Caco-2 (cell line): Measurements from ENCODE around the gene ZNF800. TPM values are rescaled to one million over a fixed set of nuclear protein-coding genes. Genes with fewer than 3 reads are reported as not detected.

Source experiments
- BruUV-seq: library from RNA; stranded (reverse); fragments of 400-500 nt; replicated peaks from 2 replicates; lab custom pipeline; 2021; lab: Mats Ljungman, UMichigan
- CTCF ChIA-PET: fragments of 300-600 bp; sonication (Branson Sonifier 250); formaldehyde crosslinking; loops from one replicate; lab custom pipeline; 2022; ENCODE audit warnings: antibody characterized with exemption; lab: Charles Lee
- POLR2A ChIA-PET: fragments of 300-600 bp; sonication (Branson Sonifier 250); formaldehyde crosslinking; loops from one replicate; lab custom pipeline; 2022; ENCODE audit warnings: antibody characterized with exemption; lab: Charles Lee
- DNase-seq, 2 experiments: peaks; one replicate each; pipeline versions ENCODE4 v3.0.0 to v3.0.0-alpha.2; 2020 to 2022
- H3K27me3 ChIP-seq: replicated peaks from 2 replicates; pipeline ENCODE4 v1.6.0; 2011; ENCODE audit warnings: low read length; ENCODE audit not compliant: control insufficient read depth, insufficient read depth
- H3K36me3 ChIP-seq: 2 replicates; pipeline ENCODE4 v1.5.1; 2011; ENCODE audit warnings: low read length; ENCODE audit not compliant: control insufficient read depth, insufficient read depth
- H3K4me1 ChIP-seq: fragments of 250-450 bp; sonication (Bioruptor Pico); 2 replicates; pipeline ENCODE4 v1.5.1; 2020; ENCODE audit warnings: mild to moderate bottlenecking
- H3K4me3 ChIP-seq: 2 replicates; pipeline ENCODE4 v1.5.1; 2011; ENCODE audit warnings: low read depth, mild to moderate bottlenecking, control low read depth, low read length
- H3K9me3 ChIP-seq: fragments of 250-450 bp; sonication (Bioruptor Pico); 2 replicates; pipeline ENCODE4 v1.5.1; 2020; ENCODE audit warnings: mild to moderate bottlenecking, moderate library complexity
- H3K27ac Mint-ChIP-seq: one replicate; pipeline ENCODE4 v1.8.0; 2022; ENCODE audit warnings: mixed read lengths; ENCODE audit not compliant: unreplicated experiment
- H3K27me3 Mint-ChIP-seq: one replicate; pipeline ENCODE4 v1.8.0; 2022; ENCODE audit warnings: mixed read lengths; ENCODE audit not compliant: insufficient read depth, unreplicated experiment
- H3K36me3 Mint-ChIP-seq: one replicate; pipeline ENCODE4 v1.8.0; 2022; ENCODE audit warnings: mild to moderate bottlenecking, mixed read lengths; ENCODE audit not compliant: insufficient read depth, unreplicated experiment
- H3K4me1 Mint-ChIP-seq: one replicate; pipeline ENCODE4 v1.8.0; 2022; ENCODE audit warnings: low read depth, mixed read lengths; ENCODE audit not compliant: unreplicated experiment
- H3K4me3 Mint-ChIP-seq: one replicate; pipeline ENCODE4 v1.8.0; 2022; ENCODE audit warnings: mild to moderate bottlenecking, moderate library complexity, mixed read lengths; ENCODE audit not compliant: unreplicated experiment
- H3K9me3 Mint-ChIP-seq: one replicate; pipeline ENCODE4 v1.8.0; 2022; ENCODE audit warnings: mixed read lengths; ENCODE audit not compliant: unreplicated experiment
- CTCF ChIP-seq, 2 experiments: fragments of 200-600 bp in 1 of 2; IDR thresholded peaks; 1 replicate in 1 of 2; 2 replicates in 1 of 2; pipeline versions ENCODE4 v1.5.1 to v1.8.0; 2011 to 2022; ENCODE audit warnings: antibody characterized with exemption in 1 of 2, control low read depth in 1 of 2, inconsistent platforms in 1 of 2, low read depth in 1 of 2, low read length in 1 of 2, mild to moderate bottlenecking in 1 of 2, moderate library complexity in 1 of 2; ENCODE audit not compliant: insufficient read depth in 1 of 2, severe bottlenecking in 1 of 2, unreplicated experiment in 1 of 2
- intact Hi-C: fragments of 100-400 bp; cut with micrococcal nuclease; formaldehyde crosslinking; loops from one replicate; pipeline ENCODE4 v1.10.0; 2022; ENCODE audit not compliant: unreplicated experiment
- total RNA-seq: library from RNA; stranded (reverse); gene quantifications from 2 replicates; pipeline ENCODE4 v1.2.3, GENCODE V29; 2022

Gene ZNF800
- total RNA-seq, 1 experiment from 2014 or later = 18.7 TPM

- Histone ChIP-seq H3K36me3 (no peaks in the 10 kb centered on the region), H3K9me3 (peaks cover 4% of the 10 kb centered on the region; the same call in 1 of the 2 replicates), H3K4me3 (no peak overlapping the region), H3K4me1 (no peaks in the 10 kb centered on the region), H3K27me3 (0 out of 2 replicates have a peak, but pooled peaks cover 1% of the 10 kb centered on the region)
- no peak for DNase-seq
- TF ChIP-seq CTCF (IDR thresholded peaks at IDR 0.05; ENCODE audit: insufficient read depth in 1 of 2, low read depth in 1 of 2, low read length in 1 of 2, severe bottlenecking in 1 of 2, unreplicated experiment in 1 of 2) = no peak
- no peaks in the 10 kb centered on the region for H3K36me3 Mint-ChIP-seq
- no TSS peak for BruUV-seq
- H3K27ac Mint-ChIP-seq = no peak overlapping the region
- intact Hi-C loops = loop anchor here (10.0 kb wide), 1 partner anchor 538 kb away; no protein-coding TSS in a partner anchor
- ChIA-PET CTCF (no interaction called here), POLR2A (no interaction called here)
- no peaks in the 10 kb centered on the region for H3K4me1 Mint-ChIP-seq
- H3K9me3 Mint-ChIP-seq = no peaks in the 10 kb centered on the region
- H3K27me3 Mint-ChIP-seq = peaks cover 24% of the 10 kb centered on the region
- no peak overlapping the region for H3K4me3 Mint-ChIP-seq
These were observed 49.9 kb downstream of the ZNF800 start for GRCh38 chr7:127342596-127342995.

GRCh38 chr7:127338122-127338521, 54.4 kb downstream of the ZNF800 start:
- Histone ChIP-seq H3K4me3 (no peak overlapping the region), H3K36me3 (no peaks in the 10 kb centered on the region), H3K27me3 (0 out of 2 replicates have a peak, but pooled peaks cover 1% of the 10 kb centered on the region), H3K4me1 (no peaks in the 10 kb centered on the region), H3K9me3 (peaks cover 4% of the 10 kb centered on the region; the same call in 1 of the 2 replicates)
- H3K4me3 Mint-ChIP-seq = no peak overlapping the region
- H3K27ac Mint-ChIP-seq = no peak overlapping the region
- no peak for DNase-seq
- H3K4me1 Mint-ChIP-seq = no peaks in the 10 kb centered on the region
- ChIA-PET CTCF (no interaction called here), POLR2A (no interaction called here)
- peaks cover 19% of the 10 kb centered on the region for H3K27me3 Mint-ChIP-seq
- H3K9me3 Mint-ChIP-seq = no peaks in the 10 kb centered on the region
- intact Hi-C loops = no loop called here
- TF ChIP-seq CTCF (IDR thresholded peaks at IDR 0.05; ENCODE audit: insufficient read depth in 1 of 2, low read depth in 1 of 2, low read length in 1 of 2, severe bottlenecking in 1 of 2, unreplicated experiment in 1 of 2) = no peak
- no peaks in the 10 kb centered on the region for H3K36me3 Mint-ChIP-seq
- BruUV-seq = no TSS peak

DNA sequence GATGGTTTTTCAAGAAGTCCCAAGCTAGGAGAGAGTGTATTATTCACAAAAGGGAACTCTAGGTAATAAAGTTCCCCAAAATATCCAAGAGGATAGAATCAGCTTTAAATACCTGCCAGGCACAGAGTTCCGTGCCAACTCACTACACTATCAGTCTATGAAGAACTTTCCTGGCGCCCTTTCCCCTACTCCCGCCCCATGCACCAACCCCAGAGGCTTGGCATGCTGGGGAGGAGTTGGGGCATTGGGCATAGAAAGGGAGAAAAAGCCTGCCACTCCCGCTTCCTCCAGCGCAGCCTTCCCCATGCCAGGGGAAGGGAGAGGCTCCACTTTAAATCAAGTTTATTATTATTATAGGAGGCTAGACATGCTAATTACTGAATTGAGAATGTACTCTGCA, 54.9 kb downstream of the ZNF800 start:
- intact Hi-C loops = no loop called here
- H3K27me3 Mint-ChIP-seq = peaks cover 19% of the 10 kb centered on the region
- no peak overlapping the region for H3K4me3 Mint-ChIP-seq

More for the DNA sequence above, 54.9 kb downstream of the ZNF800 start:
- H3K9me3 Mint-ChIP-seq = no peaks in the 10 kb centered on the region
- Histone ChIP-seq H3K27me3 (0 out of 2 replicates have a peak, but pooled peaks cover 1% of the 10 kb centered on the region), H3K9me3 (no peaks in the 10 kb centered on the region), H3K4me3 (no peak overlapping the region), H3K36me3 (no peaks in the 10 kb centered on the region), H3K4me1 (no peaks in the 10 kb centered on the region)
- CTCF ChIA-PET = no interaction called here
- H3K27ac Mint-ChIP-seq = no peak overlapping the region
- no peak for DNase-seq
- POLR2A ChIA-PET = no interaction called here
- TF ChIP-seq CTCF (IDR thresholded peaks at IDR 0.05; ENCODE audit: insufficient read depth in 1 of 2, low read depth in 1 of 2, low read length in 1 of 2, severe bottlenecking in 1 of 2, unreplicated experiment in 1 of 2) = no peak
- no TSS peak for BruUV-seq
- H3K4me1 Mint-ChIP-seq = no peaks in the 10 kb centered on the region
- no peaks in the 10 kb centered on the region for H3K36me3 Mint-ChIP-seq
